Measurements from ENCODE around the gene PLEKHF1. TPM values are rescaled to one million over a fixed set of nuclear protein-coding genes. Genes with fewer than 3 reads are reported as not detected.
A peak's percentile ranks its signal among the peaks of the same experiment; 100 is the strongest.

The PLEKHF1 gene
- total and polyA plus RNA-seq, 12 donors = 0.62 to 23.1 (median 6.9) TPM

GRCh38 chr19:29660835-29661234, 4.4 kb upstream of the PLEKHF1 start:
- intact Hi-C loops (cut with DNase I) = no loop called here
- H3K27me3 ChIP-seq = no peaks in the 10 kb centered on the region
- no peak for TF ChIP-seq CTCF (IDR thresholded peaks at IDR 0.05)
- TF ChIP-seq POLR2A (IDR thresholded peaks at IDR 0.05) = no peak
- 39 to 51% (median 44%) methylated on average over 10 of the region's 10 CpGs for WGBS, 4 donors
- no peak for DNase-seq
- no peak overlapping the region for H3K27ac ChIP-seq
- no peaks in the 10 kb centered on the region for H3K36me3 ChIP-seq (replicated peaks in 1 of 2)
- no peak overlapping the region for H3K4me3 ChIP-seq
- no peaks in the 10 kb centered on the region for H3K9me3 ChIP-seq (replicated peaks in 1 of 3)
- peaks cover 8 to 23% of the 10 kb centered on the region in 2 donors for H3K4me1 ChIP-seq (replicated peaks in 1 of 2)

- WGBS, 4 donors = 9 to 21% (median 11%) methylated on average over 1 of the region's 1 CpG
- H3K4me1 ChIP-seq (replicated peaks in 1 of 2) = peaks cover 18 to 36% of the 10 kb centered on the region in 2 donors
- H3K4me3 ChIP-seq = no peak overlapping the region
- TF ChIP-seq POLR2A (IDR thresholded peaks at IDR 0.05) = no peak
- TF ChIP-seq CTCF (IDR thresholded peaks at IDR 0.05) = no peak
- H3K27me3 ChIP-seq = no peaks in the 10 kb centered on the region
- H3K9me3 ChIP-seq (replicated peaks in 1 of 3) = no peaks in the 10 kb centered on the region
- DNase-seq = no peak
- H3K27ac ChIP-seq = peak overlapping the region in 3 of 5 donors; percentile 23 to 86 (median 74)
- intact Hi-C loops (cut with DNase I) = no loop called here
- no peaks in the 10 kb centered on the region for H3K36me3 ChIP-seq (replicated peaks in 1 of 2)
Measured at GRCh38 chr19:29662278-29662603, 3.0 kb upstream of the PLEKHF1 start.

GRCh38 chr19:29662604-29663404, 2.5 kb upstream of the PLEKHF1 start:
- Histone ChIP-seq H3K4me1 (replicated peaks in 1 of 2) (peaks cover 18 to 39% of the 10 kb centered on the region in 2 donors), H3K36me3 (replicated peaks in 1 of 2) (no peaks in the 10 kb centered on the region), H3K4me3 (no peak overlapping the region), H3K9me3 (replicated peaks in 1 of 3) (no peaks in the 10 kb centered on the region), H3K27ac (peak overlapping the region in 3 of 5 donors; percentile 23 to 86 (median 74)), H3K27me3 (no peaks in the 10 kb centered on the region)
- peak; percentile 42 to 87 (median 71) for DNase-seq
- 48 to 53% (median 49%) methylated on average over 15 to 17 of the region's 17 CpGs for WGBS, 4 donors
- intact Hi-C loops (cut with DNase I) = no loop called here
- TF ChIP-seq CTCF (IDR thresholded peaks at IDR 0.05) (no peak), POLR2A (IDR thresholded peaks at IDR 0.05) (no peak)

- H3K27ac ChIP-seq = peak overlapping the region in 1 of 5 donors; percentile 86
- no peak overlapping the region for H3K4me3 ChIP-seq
- DNase-seq = no peak
- no peaks in the 10 kb centered on the region for H3K9me3 ChIP-seq (replicated peaks in 1 of 3)
- peaks cover 18 to 39% of the 10 kb centered on the region in 2 donors for H3K4me1 ChIP-seq (replicated peaks in 1 of 2)
- intact Hi-C loops (cut with DNase I) = no loop called here
- TF ChIP-seq CTCF (IDR thresholded peaks at IDR 0.05) = no peak
- TF ChIP-seq POLR2A (IDR thresholded peaks at IDR 0.05) = no peak
- H3K27me3 ChIP-seq = no peaks in the 10 kb centered on the region
- WGBS, 4 donors = 94 to 96% (median 95%) methylated on average over 10 to 19 of the region's 19 CpGs
- H3K36me3 ChIP-seq (replicated peaks in 1 of 2) = no peaks in the 10 kb centered on the region
Measured at GRCh38 chr19:29663861-29664752, 1.2 kb upstream of the PLEKHF1 start.
